ENCODE results near the gene PARD3B. TPM values are rescaled to one million over a fixed set of nuclear protein-coding genes. Genes with fewer than 3 reads are reported as not detected.

The PARD3B gene
- total RNA-seq, 1 experiment from 2014 or later = 6.4 TPM

DNA sequence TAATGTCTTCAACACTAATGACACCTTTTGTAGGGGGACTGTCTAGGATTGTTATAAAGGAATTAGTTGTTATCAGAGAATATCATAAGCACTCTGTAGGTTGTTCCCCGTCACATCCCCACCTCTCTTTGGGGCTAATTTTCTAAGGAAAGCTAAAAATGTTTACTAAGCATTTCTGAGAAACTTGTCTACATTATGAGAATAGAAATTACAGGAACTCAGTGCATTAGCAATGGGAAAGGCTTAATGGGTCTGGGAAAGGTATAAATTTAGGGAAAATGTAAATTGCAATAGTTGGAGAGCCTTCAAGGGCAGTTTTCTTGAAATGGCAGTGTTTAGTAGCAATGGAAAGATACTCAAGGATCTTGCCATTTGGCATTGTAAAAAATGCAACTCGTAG, 879.8 kb downstream of the PARD3B start:
- no peak overlapping the region for H3K18ac ChIP-seq (ENCODE audit: insufficient read length, low read depth, low read length)
- no peaks in the 10 kb centered on the region for H4K20me1 ChIP-seq (ENCODE audit: control insufficient read depth, insufficient read depth, insufficient read length)
- no peak overlapping the region for H2BK15ac ChIP-seq (ENCODE audit: low read depth, low read length)
- no peak overlapping the region for H3K4ac ChIP-seq (ENCODE audit: low read depth, low read length)
- H2BK5ac ChIP-seq (ENCODE audit: insufficient read length, low read length) = no peak overlapping the region
- H3K27ac ChIP-seq (ENCODE audit: insufficient read length, low read depth, low read length) = no peak overlapping the region
- WGBS (ENCODE audit: extremely low coverage, insufficient read length, low lambda C conversion rate) = no CpG with 5 or more reads among the region's 2 CpGs
- Mint-ChIP-seq H3K27ac (no peak overlapping the region), H3K4me1 (peaks cover 8 to 12% of the 10 kb centered on the region in 2 experiments), H3K27me3 (ENCODE audit: low read depth) (no peaks in the 10 kb centered on the region; the same call in 1 of the 2 replicates), H3K9me3 (peaks cover 0 to 2% of the 10 kb centered on the region in 2 experiments; a peak in 3 of 5 replicates), H3K4me3 (no peak overlapping the region), H3K36me3 (ENCODE audit: insufficient read depth in 1 of 3, low read depth in 3 of 3) (0 out of 7 replicates have a peak, but pooled peaks cover 0 to 2% (median 0%) of the 10 kb centered on the region in 3 experiments)
- no peak overlapping the region for H2AFZ ChIP-seq (ENCODE audit: low read length)
- no peak overlapping the region for H4K91ac ChIP-seq (ENCODE audit: insufficient read length, low read depth, low read length)
- H2AK5ac ChIP-seq (ENCODE audit: insufficient read length, low read length) = no peak overlapping the region
- H3K23me2 ChIP-seq (ENCODE audit: insufficient read length, low read depth, low read length, poor library complexity, severe bottlenecking) = no peaks in the 10 kb centered on the region
- no peak overlapping the region for H3K14ac ChIP-seq (ENCODE audit: insufficient read depth, low read length)
- H4K5ac ChIP-seq (ENCODE audit: insufficient read length, low read depth, low read length) = no peak overlapping the region
- peaks cover 3% of the 10 kb centered on the region; the same call in 1 of the 2 replicates for H3K4me1 ChIP-seq (ENCODE audit: insufficient read depth, low read length)
- H3K27me3 ChIP-seq (ENCODE audit: insufficient read depth, low read length) = no peaks in the 10 kb centered on the region
- no peaks in the 10 kb centered on the region for H3K79me1 ChIP-seq (ENCODE audit: insufficient read depth, low read depth, low read length, poor library complexity, severe bottlenecking)
- peak overlapping the region; percentile 6 for H2BK20ac ChIP-seq (ENCODE audit: low read depth, low read length, poor library complexity, severe bottlenecking)
- no peak overlapping the region for H3K56ac ChIP-seq (ENCODE audit: insufficient read length, low read depth, low read length)
- H2BK120ac ChIP-seq (ENCODE audit: low read depth, low read length, poor library complexity, severe bottlenecking) = no peak overlapping the region
- no peak for DNase-seq
- H3T11ph ChIP-seq (ENCODE audit: low read length) = no peak overlapping the region
- H3K4me2 ChIP-seq (ENCODE audit: insufficient read depth, insufficient read length, low read length) = no peak overlapping the region
- no peaks in the 10 kb centered on the region for H3K9me3 ChIP-seq (ENCODE audit: control insufficient read depth, low read depth, low read length)
- no peak overlapping the region for H2BK12ac ChIP-seq (ENCODE audit: insufficient read length, low read depth, low read length)
- no peak overlapping the region for H3K9ac ChIP-seq (ENCODE audit: extremely low read depth, insufficient read length, low read length)
- H4K8ac ChIP-seq (replicated peaks; ENCODE audit: insufficient read length, low read depth, low read length) = no peak overlapping the region
- TF ChIP-seq, protein P1, sequence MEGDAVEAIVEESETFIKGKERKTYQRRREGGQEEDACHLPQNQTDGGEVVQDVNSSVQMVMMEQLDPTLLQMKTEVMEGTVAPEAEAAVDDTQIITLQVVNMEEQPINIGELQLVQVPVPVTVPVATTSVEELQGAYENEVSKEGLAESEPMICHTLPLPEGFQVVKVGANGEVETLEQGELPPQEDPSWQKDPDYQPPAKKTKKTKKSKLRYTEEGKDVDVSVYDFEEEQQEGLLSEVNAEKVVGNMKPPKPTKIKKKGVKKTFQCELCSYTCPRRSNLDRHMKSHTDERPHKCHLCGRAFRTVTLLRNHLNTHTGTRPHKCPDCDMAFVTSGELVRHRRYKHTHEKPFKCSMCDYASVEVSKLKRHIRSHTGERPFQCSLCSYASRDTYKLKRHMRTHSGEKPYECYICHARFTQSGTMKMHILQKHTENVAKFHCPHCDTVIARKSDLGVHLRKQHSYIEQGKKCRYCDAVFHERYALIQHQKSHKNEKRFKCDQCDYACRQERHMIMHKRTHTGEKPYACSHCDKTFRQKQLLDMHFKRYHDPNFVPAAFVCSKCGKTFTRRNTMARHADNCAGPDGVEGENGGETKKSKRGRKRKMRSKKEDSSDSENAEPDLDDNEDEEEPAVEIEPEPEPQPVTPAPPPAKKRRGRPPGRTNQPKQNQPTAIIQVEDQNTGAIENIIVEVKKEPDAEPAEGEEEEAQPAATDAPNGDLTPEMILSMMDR (conservative IDR thresholded peaks at IDR 0.05) = no peak
- H3K79me2 ChIP-seq (ENCODE audit: insufficient read depth, low read length) = no peaks in the 10 kb centered on the region
- H3K23ac ChIP-seq (ENCODE audit: insufficient read length, low read depth, low read length) = no peak overlapping the region

Data from H9 (cell line).